H1 (cell line): ENCODE data around the gene MYOCD.

Experiments
- BACH1 ChIP-seq: IDR thresholded peaks from 2 replicates; pipeline ENCODE4 v1.6.1; 2012; ENCODE audit warnings: low read length, improper control_type of control experiment
- EP300 ChIP-seq, 2 experiments: IDR thresholded peaks; 1 replicate in 1 of 2; 2 replicates in 1 of 2; pipeline ENCODE4 v1.6.1; 2011 to 2012; ENCODE audit warnings: low read depth in 2 of 2, low read length in 2 of 2, mild to moderate bottlenecking in 2 of 2, borderline replicate concordance in 1 of 2, inconsistent platforms in 1 of 2, moderate library complexity in 1 of 2
- MAX ChIP-seq: IDR thresholded peaks from 2 replicates; pipeline ENCODE4 v1.6.1; 2012; ENCODE audit warnings: inconsistent platforms

DNA sequence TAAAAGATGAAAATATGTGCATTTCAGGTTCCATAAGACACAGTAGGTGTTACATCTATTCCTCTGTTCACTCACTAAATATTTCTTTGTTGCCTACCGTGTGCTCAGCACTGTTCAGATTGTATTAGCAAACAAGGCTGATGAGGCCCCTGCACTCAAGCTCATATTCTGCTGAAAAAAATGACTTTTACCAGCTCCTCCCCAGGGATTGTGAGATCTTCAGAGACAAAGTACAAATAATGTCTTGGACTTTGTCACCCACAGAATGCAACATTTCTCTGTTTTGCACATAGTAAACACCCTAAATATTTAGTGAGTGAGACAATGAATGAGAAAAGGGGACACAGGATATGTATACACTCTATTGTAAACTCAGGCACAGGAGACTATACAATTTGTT, 21.9 kb upstream of the MYOCD start:
- TF ChIP-seq MAX (no peak), EP300 (IDR thresholded peaks at IDR 0.05; ENCODE audit: borderline replicate concordance in 1 of 2, low read depth in 2 of 2, low read length in 2 of 2) (no peak), BACH1 (no peak)
